Measurements from ENCODE around the gene BMPER.

The BMPER gene

GRCh38 chr7:33961948-33962347, 56.6 kb downstream of the BMPER start:
- no peaks in the 10 kb centered on the region for H3K36me3 ChIP-seq (ENCODE audit: low read length)
- no peaks in the 10 kb centered on the region for H3K27me3 ChIP-seq (ENCODE audit: low read length)
- H3K27ac ChIP-seq (ENCODE audit: low read depth, low read length): no peak overlapping the region
- no peak overlapping the region for H3K4me3 ChIP-seq (ENCODE audit: insufficient read depth, low read length, poor library complexity, severe bottlenecking)
- no peaks in the 10 kb centered on the region for H3K9me2 ChIP-seq (replicated peaks; ENCODE audit: insufficient read depth, low read length)
- no peak overlapping the region for H3K4me2 ChIP-seq (ENCODE audit: low read depth, low read length, poor library complexity, severe bottlenecking)
- H3K9me3 ChIP-seq (ENCODE audit: insufficient read depth, low read length): no peaks in the 10 kb centered on the region
- no peaks in the 10 kb centered on the region for H3F3A ChIP-seq (ENCODE audit: insufficient read depth)
- H3K9ac ChIP-seq (ENCODE audit: low read length): no peak overlapping the region
- TF ChIP-seq EZH2phosphoT487 (conservative IDR thresholded peaks at IDR 0.05; ENCODE audit: low read length) (no peak), CTCF (IDR thresholded peaks at IDR 0.05; ENCODE audit: insufficient read depth, low read length, poor library complexity, severe bottlenecking) (no peak)
- no peak overlapping the region for H2AFZ ChIP-seq (ENCODE audit: low read depth, low read length, severe bottlenecking)
- no peaks in the 10 kb centered on the region for H4K20me1 ChIP-seq (ENCODE audit: low read depth, low read length)
- H3K79me2 ChIP-seq (ENCODE audit: insufficient read depth, low read length): no peaks in the 10 kb centered on the region

GRCh38 chr7:33964417-33965182, 59.3 kb downstream of the BMPER start:
- Histone ChIP-seq H3K4me3 (ENCODE audit: insufficient read depth, low read length, poor library complexity, severe bottlenecking) (no peak overlapping the region), H3F3A (ENCODE audit: insufficient read depth) (no peaks in the 10 kb centered on the region), H3K27me3 (ENCODE audit: low read length) (no peaks in the 10 kb centered on the region), H2AFZ (ENCODE audit: low read depth, low read length, severe bottlenecking) (no peak overlapping the region), H4K20me1 (ENCODE audit: low read depth, low read length) (no peaks in the 10 kb centered on the region), H3K27ac (ENCODE audit: low read depth, low read length) (no peak overlapping the region), H3K9me3 (ENCODE audit: insufficient read depth, low read length) (no peaks in the 10 kb centered on the region), H3K4me2 (ENCODE audit: low read depth, low read length, poor library complexity, severe bottlenecking) (no peak overlapping the region), H3K9me2 (replicated peaks; ENCODE audit: insufficient read depth, low read length) (no peaks in the 10 kb centered on the region), H3K79me2 (ENCODE audit: insufficient read depth, low read length) (no peaks in the 10 kb centered on the region), H3K36me3 (ENCODE audit: low read length) (no peaks in the 10 kb centered on the region), H3K9ac (ENCODE audit: low read length) (no peak overlapping the region)
- TF ChIP-seq CTCF (IDR thresholded peaks at IDR 0.05; ENCODE audit: insufficient read depth, low read length, poor library complexity, severe bottlenecking) (no peak), EZH2phosphoT487 (conservative IDR thresholded peaks at IDR 0.05; ENCODE audit: low read length) (no peak)

- Histone ChIP-seq H3K27ac (ENCODE audit: low read depth, low read length) (no peak overlapping the region), H3K9me2 (replicated peaks; ENCODE audit: insufficient read depth, low read length) (no peaks in the 10 kb centered on the region), H2AFZ (ENCODE audit: low read depth, low read length, severe bottlenecking) (no peak overlapping the region), H3K4me3 (ENCODE audit: insufficient read depth, low read length, poor library complexity, severe bottlenecking) (no peak overlapping the region), H3K4me2 (ENCODE audit: low read depth, low read length, poor library complexity, severe bottlenecking) (no peak overlapping the region), H3K27me3 (ENCODE audit: low read length) (no peaks in the 10 kb centered on the region), H3K36me3 (ENCODE audit: low read length) (no peaks in the 10 kb centered on the region), H3K9me3 (ENCODE audit: insufficient read depth, low read length) (no peaks in the 10 kb centered on the region), H3K9ac (ENCODE audit: low read length) (no peak overlapping the region), H3K79me2 (ENCODE audit: insufficient read depth, low read length) (no peaks in the 10 kb centered on the region), H3F3A (ENCODE audit: insufficient read depth) (no peaks in the 10 kb centered on the region), H4K20me1 (ENCODE audit: low read depth, low read length) (no peaks in the 10 kb centered on the region)
- TF ChIP-seq EZH2phosphoT487 (conservative IDR thresholded peaks at IDR 0.05; ENCODE audit: low read length): no peak
- TF ChIP-seq CTCF (IDR thresholded peaks at IDR 0.05; ENCODE audit: insufficient read depth, low read length, poor library complexity, severe bottlenecking): no peak
Observed at GRCh38 chr7:33965183-33965744, 59.9 kb downstream of the BMPER start.
